ENCODE data around the gene SLC25A42.

SLC25A42 gene

DNA sequence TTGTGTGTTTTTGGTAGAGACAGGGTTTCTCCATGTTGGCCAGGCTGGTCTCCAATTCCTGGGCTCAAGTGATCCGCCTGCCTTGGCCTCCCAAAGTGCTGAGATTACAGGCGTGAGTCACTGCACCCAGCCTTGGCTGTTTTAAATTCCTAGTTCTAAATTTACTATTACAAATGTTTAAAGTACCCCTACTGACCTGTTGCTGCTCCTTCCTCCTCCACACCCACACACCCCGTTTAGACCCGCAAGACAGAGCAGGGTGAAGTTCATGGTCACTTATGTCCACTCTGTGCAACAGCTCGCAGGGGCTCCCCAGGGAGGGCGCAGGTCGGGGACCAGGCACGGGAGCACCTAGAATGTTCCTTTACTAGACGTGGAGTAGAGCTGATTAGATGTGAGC is 45.8 kb downstream of the SLC25A42 start:
- Histone ChIP-seq H3K23ac (ENCODE audit: low read length) (no peak overlapping the region), H3K4me3 (ENCODE audit: low read depth, low read length) (no peak overlapping the region), H2BK5ac (ENCODE audit: low read depth, low read length, poor library complexity) (no peak overlapping the region), H4K12ac (ENCODE audit: low read depth, low read length) (no peak overlapping the region), H3K4me2 (ENCODE audit: low read length) (no peak overlapping the region), H3K79me1 (ENCODE audit: low read length) (peaks cover 2% of the 10 kb centered on the region), H3K14ac (ENCODE audit: low read length) (no peak overlapping the region), H3K27me3 (ENCODE audit: insufficient read depth, low read length) (no peaks in the 10 kb centered on the region), H3K18ac (ENCODE audit: low read length) (no peak overlapping the region), H4K91ac (ENCODE audit: low read depth, low read length) (no peak overlapping the region), H2AK5ac (ENCODE audit: low read length) (no peak overlapping the region), H2AFZ (ENCODE audit: insufficient read depth, low read length, poor library complexity) (no peak overlapping the region), H3K4me1 (ENCODE audit: control insufficient read depth in 1 of 2, insufficient read depth in 2 of 2, low read length in 2 of 2) (peaks cover 3 to 14% of the 10 kb centered on the region in 2 experiments), H3K4ac (ENCODE audit: low read depth, low read length) (no peak overlapping the region), H3K9ac (ENCODE audit: low read length) (no peak overlapping the region), H3K9me3 (ENCODE audit: insufficient read depth, low read depth, low read length) (peaks cover 2% of the 10 kb centered on the region), H3K27ac (ENCODE audit: low read depth, low read length) (no peak overlapping the region), H4K8ac (ENCODE audit: low read depth, low read length) (no peak overlapping the region), H3K36me3 (ENCODE audit: control insufficient read depth in 1 of 2, insufficient read depth in 2 of 2, low read length in 2 of 2) (no peaks in the 10 kb centered on the region), H2BK12ac (ENCODE audit: low read length) (no peak overlapping the region), H2BK120ac (ENCODE audit: insufficient read depth, low read length, poor library complexity) (no peak overlapping the region), H3K79me2 (ENCODE audit: control insufficient read depth, insufficient read depth, low read length, poor library complexity) (peaks cover 2% of the 10 kb centered on the region)
- peak; percentile 33 to 54 for DNase-seq
- no CpG with 5 or more reads among the region's 9 CpGs for WGBS (ENCODE audit: extremely low coverage, insufficient coverage, insufficient read length)

DNA sequence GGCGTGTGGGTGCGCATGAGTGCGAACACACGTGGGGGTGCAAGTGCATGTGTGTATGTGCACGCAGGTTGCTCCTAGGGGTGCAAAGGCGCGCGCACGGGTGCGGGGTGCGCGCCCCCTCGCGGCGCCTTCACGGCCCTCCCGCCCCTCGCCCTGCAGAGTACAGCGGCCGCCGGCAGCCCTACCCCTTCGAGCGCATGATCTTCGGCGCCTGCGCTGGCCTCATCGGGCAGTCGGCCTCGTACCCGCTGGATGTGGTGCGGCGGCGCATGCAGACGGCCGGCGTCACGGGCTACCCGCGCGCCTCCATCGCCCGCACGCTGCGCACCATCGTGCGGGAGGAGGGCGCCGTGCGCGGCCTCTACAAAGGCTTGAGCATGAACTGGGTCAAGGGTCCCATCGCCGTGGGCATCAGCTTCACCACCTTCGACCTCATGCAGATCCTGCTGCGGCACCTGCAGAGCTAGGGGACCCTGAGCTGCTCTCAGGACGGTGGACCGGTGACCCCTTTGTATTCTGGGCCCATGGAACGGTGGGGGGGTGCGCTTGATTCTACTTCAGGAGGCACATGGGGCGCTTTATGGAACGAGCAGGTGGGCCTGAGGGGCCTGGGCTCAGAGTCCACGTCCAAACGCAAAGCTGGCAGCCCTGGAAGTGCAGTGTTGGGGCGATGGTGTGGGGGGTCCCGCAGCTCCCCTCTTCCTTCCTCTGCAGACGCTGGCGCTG is 46.8 kb downstream of the SLC25A42 start:
- no peaks in the 10 kb centered on the region for H3K27me3 ChIP-seq (ENCODE audit: insufficient read depth, low read length)
- H3K4me2 ChIP-seq (ENCODE audit: low read length), result peak overlapping the region; percentile 5
- H3K4me1 ChIP-seq (ENCODE audit: control insufficient read depth in 1 of 2, insufficient read depth in 2 of 2, low read length in 2 of 2), result peaks cover 3 to 6% of the 10 kb centered on the region in 2 experiments
- peaks cover 2% of the 10 kb centered on the region for H3K9me3 ChIP-seq (ENCODE audit: insufficient read depth, low read depth, low read length)
- H2AK5ac ChIP-seq (ENCODE audit: low read length), result no peak overlapping the region
- H3K4ac ChIP-seq (ENCODE audit: low read depth, low read length), result no peak overlapping the region
- H3K23ac ChIP-seq (ENCODE audit: low read length), result no peak overlapping the region
- H2BK12ac ChIP-seq (ENCODE audit: low read length), result no peak overlapping the region
- no peak overlapping the region for H4K12ac ChIP-seq (ENCODE audit: low read depth, low read length)
- no peak overlapping the region for H3K14ac ChIP-seq (ENCODE audit: low read length)
- H3K27ac ChIP-seq (ENCODE audit: low read depth, low read length), result no peak overlapping the region
- H2AFZ ChIP-seq (ENCODE audit: insufficient read depth, low read length, poor library complexity), result no peak overlapping the region
- no peaks in the 10 kb centered on the region for H3K79me2 ChIP-seq (ENCODE audit: control insufficient read depth, insufficient read depth, low read length, poor library complexity)
- H3K36me3 ChIP-seq (ENCODE audit: control insufficient read depth in 1 of 2, insufficient read depth in 2 of 2, low read length in 2 of 2), result no peaks in the 10 kb centered on the region
- peak; percentile 75 to 83 for DNase-seq
- H3K9ac ChIP-seq (ENCODE audit: low read length), result no peak overlapping the region
- no peak overlapping the region for H4K91ac ChIP-seq (ENCODE audit: low read depth, low read length)
- WGBS (ENCODE audit: extremely low coverage, insufficient coverage, insufficient read length), result no CpG with 5 or more reads among the region's 66 CpGs
- H2BK120ac ChIP-seq (ENCODE audit: insufficient read depth, low read length, poor library complexity), result no peak overlapping the region
- no peaks in the 10 kb centered on the region for H3K79me1 ChIP-seq (ENCODE audit: low read length)
- H3K4me3 ChIP-seq (ENCODE audit: low read depth, low read length), result no peak overlapping the region
- no peak overlapping the region for H2BK5ac ChIP-seq (ENCODE audit: low read depth, low read length, poor library complexity)
- H3K18ac ChIP-seq (ENCODE audit: low read length), result no peak overlapping the region
- no peak overlapping the region for H4K8ac ChIP-seq (ENCODE audit: low read depth, low read length)

GRCh38 chr19:19111136-19111835 is 47.5 kb downstream of the SLC25A42 start:
- Histone ChIP-seq H3K27me3 (ENCODE audit: insufficient read depth, low read length) (no peaks in the 10 kb centered on the region), H4K91ac (ENCODE audit: low read depth, low read length) (no peak overlapping the region), H3K36me3 (ENCODE audit: control insufficient read depth in 1 of 2, insufficient read depth in 2 of 2, low read length in 2 of 2) (no peaks in the 10 kb centered on the region), H2AK5ac (ENCODE audit: low read length) (no peak overlapping the region), H3K4me2 (ENCODE audit: low read length) (no peak overlapping the region), H3K27ac (ENCODE audit: low read depth, low read length) (no peak overlapping the region), H2BK120ac (ENCODE audit: insufficient read depth, low read length, poor library complexity) (no peak overlapping the region), H3K4me3 (ENCODE audit: low read depth, low read length) (no peak overlapping the region), H3K14ac (ENCODE audit: low read length) (no peak overlapping the region), H2BK12ac (ENCODE audit: low read length) (no peak overlapping the region), H3K9ac (ENCODE audit: low read length) (peak overlapping the region; percentile 53), H3K4me1 (ENCODE audit: control insufficient read depth in 1 of 2, insufficient read depth in 2 of 2, low read length in 2 of 2) (peaks cover 0 to under 1% of the 10 kb centered on the region in 2 experiments), H4K8ac (ENCODE audit: low read depth, low read length) (no peak overlapping the region), H3K23ac (ENCODE audit: low read length) (no peak overlapping the region), H2BK5ac (ENCODE audit: low read depth, low read length, poor library complexity) (no peak overlapping the region), H3K18ac (ENCODE audit: low read length) (no peak overlapping the region), H3K4ac (ENCODE audit: low read depth, low read length) (no peak overlapping the region), H3K9me3 (ENCODE audit: insufficient read depth, low read depth, low read length) (peaks cover 2% of the 10 kb centered on the region), H3K79me2 (ENCODE audit: control insufficient read depth, insufficient read depth, low read length, poor library complexity) (no peaks in the 10 kb centered on the region), H3K79me1 (ENCODE audit: low read length) (no peaks in the 10 kb centered on the region), H2AFZ (ENCODE audit: insufficient read depth, low read length, poor library complexity) (no peak overlapping the region), H4K12ac (ENCODE audit: low read depth, low read length) (no peak overlapping the region)
- DNase-seq, result no peak
- WGBS (ENCODE audit: extremely low coverage, insufficient coverage, insufficient read length), result no CpG with 5 or more reads among the region's 15 CpGs

- H3K23ac ChIP-seq (ENCODE audit: low read length), result peak overlapping the region; percentile 43
- H3K18ac ChIP-seq (ENCODE audit: low read length), result no peak overlapping the region
- H4K12ac ChIP-seq (ENCODE audit: low read depth, low read length), result no peak overlapping the region
- H4K8ac ChIP-seq (ENCODE audit: low read depth, low read length), result no peak overlapping the region
- no peak overlapping the region for H2AFZ ChIP-seq (ENCODE audit: insufficient read depth, low read length, poor library complexity)
- H3K4me3 ChIP-seq (ENCODE audit: low read depth, low read length), result peak overlapping the region; percentile 46
- WGBS (ENCODE audit: extremely low coverage, insufficient coverage, insufficient read length), result no CpG with 5 or more reads among the region's 9 CpGs
- no peak overlapping the region for H4K91ac ChIP-seq (ENCODE audit: low read depth, low read length)
- no peak overlapping the region for H2BK5ac ChIP-seq (ENCODE audit: low read depth, low read length, poor library complexity)
- H2AK5ac ChIP-seq (ENCODE audit: low read length), result no peak overlapping the region
- no peak overlapping the region for H3K14ac ChIP-seq (ENCODE audit: low read length)
- no peak overlapping the region for H2BK12ac ChIP-seq (ENCODE audit: low read length)
- no peak overlapping the region for H2BK120ac ChIP-seq (ENCODE audit: insufficient read depth, low read length, poor library complexity)
- no peaks in the 10 kb centered on the region for H3K4me1 ChIP-seq (ENCODE audit: control insufficient read depth in 1 of 2, insufficient read depth in 2 of 2, low read length in 2 of 2)
- no peak for DNase-seq
- H3K4me2 ChIP-seq (ENCODE audit: low read length), result no peak overlapping the region
- H3K79me1 ChIP-seq (ENCODE audit: low read length), result no peaks in the 10 kb centered on the region
- no peaks in the 10 kb centered on the region for H3K27me3 ChIP-seq (ENCODE audit: insufficient read depth, low read length)
- H3K27ac ChIP-seq (ENCODE audit: low read depth, low read length), result no peak overlapping the region
- H3K9ac ChIP-seq (ENCODE audit: low read length), result no peak overlapping the region
- no peaks in the 10 kb centered on the region for H3K79me2 ChIP-seq (ENCODE audit: control insufficient read depth, insufficient read depth, low read length, poor library complexity)
- peaks cover 2% of the 10 kb centered on the region for H3K9me3 ChIP-seq (ENCODE audit: insufficient read depth, low read depth, low read length)
- H3K36me3 ChIP-seq (ENCODE audit: control insufficient read depth in 1 of 2, insufficient read depth in 2 of 2, low read length in 2 of 2), result no peaks in the 10 kb centered on the region
- H3K4ac ChIP-seq (ENCODE audit: low read depth, low read length), result no peak overlapping the region
Measured at GRCh38 chr19:19111967-19112580, 48.3 kb downstream of the SLC25A42 start.

Measured in trophoblast cell (in vitro differentiated cells and primary cell).